SJSA1 (cell line): ENCODE results near the gene IL1RL2. TPM values are rescaled to one million over a fixed set of nuclear protein-coding genes. Genes with fewer than 3 reads are reported as not detected.
A peak's percentile ranks its signal among the peaks of the same experiment; 100 is the strongest.

Source experiments
- DNase-seq, 2 experiments: peaks; one replicate each; pipeline ENCODE4 v3.0.0-alpha.2; 2015 to 2020; ENCODE audit warnings: low spot score in 2 of 2, low read depth in 1 of 2
- H3K27ac ChIP-seq: fragments of 250-450 bp; sonication (Bioruptor Pico); 2 replicates; pipeline ENCODE4 v1.5.1; 2020; ENCODE audit warnings: mild to moderate bottlenecking, moderate library complexity
- H3K27me3 ChIP-seq: fragments of 250-450 bp; sonication (Bioruptor Pico); replicated peaks from 2 replicates; pipeline ENCODE4 v1.5.1; 2020; ENCODE audit warnings: mild to moderate bottlenecking, moderate library complexity
- H3K36me3 ChIP-seq: fragments of 250-450 bp; sonication (Bioruptor Pico); 2 replicates; pipeline ENCODE4 v1.5.1; 2020; ENCODE audit warnings: mild to moderate bottlenecking
- H3K4me1 ChIP-seq: fragments of 250-450 bp; sonication (Bioruptor Pico); replicated peaks from 2 replicates; pipeline ENCODE4 v1.6.1; 2021; ENCODE audit warnings: mild to moderate bottlenecking
- H3K4me3 ChIP-seq: fragments of 250-450 bp; sonication (Bioruptor Pico); 2 replicates; pipeline ENCODE4 v1.5.1; 2020; ENCODE audit warnings: mild to moderate bottlenecking
- H3K9me3 ChIP-seq: fragments of 250-450 bp; sonication (Bioruptor Pico); replicated peaks from 2 replicates; pipeline ENCODE4 v1.5.1; 2020; ENCODE audit warnings: mild to moderate bottlenecking
- total RNA-seq: library from RNA; depleted of rRNA; stranded (reverse); fragments of >200 nt; shearing (Covaris generic); gene quantifications from 2 replicates; pipeline ENCODE4 v1.2.3, GENCODE V29; 2014; rRNA removed

Gene IL1RL2
- not detected in 2 replicates for total RNA-seq

DNA sequence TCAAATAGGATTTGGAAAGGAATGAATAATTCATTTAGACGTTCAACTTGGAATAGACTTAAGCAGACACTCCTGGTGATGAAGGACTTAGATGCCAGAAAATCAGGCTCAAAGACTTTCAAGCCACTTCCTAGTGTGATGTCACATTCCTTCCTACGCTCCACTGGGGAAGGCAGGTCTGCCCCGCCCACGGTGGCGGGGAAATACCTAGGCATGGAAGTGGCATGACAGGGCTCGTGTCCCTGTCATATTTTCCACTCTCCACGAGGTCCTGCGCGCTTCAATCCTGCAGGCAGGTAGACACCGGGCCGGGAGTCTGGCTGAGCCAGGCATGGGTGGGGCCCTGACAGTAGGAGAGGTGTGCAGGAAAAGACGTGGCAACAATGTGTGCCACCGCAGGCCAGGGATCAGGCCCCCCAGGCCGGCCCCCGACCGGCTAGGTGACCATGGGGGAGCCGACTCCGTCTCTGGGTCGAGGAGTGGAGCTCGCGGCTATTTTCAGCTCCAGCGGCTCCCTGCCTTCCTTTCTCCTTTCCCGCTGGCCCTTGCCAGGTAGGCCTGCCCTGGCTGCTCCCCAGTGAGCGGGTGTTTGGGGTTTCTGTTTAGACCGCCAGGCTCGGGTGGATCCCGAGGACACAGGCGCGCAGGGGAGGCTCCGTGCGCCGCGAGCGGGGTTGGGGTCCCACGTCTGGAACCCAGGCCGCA, at the start of gene IL1RL2:
Gene IL1RL2, plus strand, starts transcription at position 233 of the 705 bp plus-strand sequence. CDS start 845 bp downstream, outside the sequence.
- Histone ChIP-seq H3K27me3 (no peaks in the 10 kb centered on the region), H3K4me3 (peak within 1 kb of the TSS; percentile 10; the same call in 1 of the 2 replicates), H3K4me1 (no peaks in the 10 kb centered on the region), H3K9me3 (no peaks in the 10 kb centered on the region), H3K27ac (no peak within 1 kb of the TSS), H3K36me3 (no peaks in the 10 kb centered on the region)
- no peak for DNase-seq

DNA sequence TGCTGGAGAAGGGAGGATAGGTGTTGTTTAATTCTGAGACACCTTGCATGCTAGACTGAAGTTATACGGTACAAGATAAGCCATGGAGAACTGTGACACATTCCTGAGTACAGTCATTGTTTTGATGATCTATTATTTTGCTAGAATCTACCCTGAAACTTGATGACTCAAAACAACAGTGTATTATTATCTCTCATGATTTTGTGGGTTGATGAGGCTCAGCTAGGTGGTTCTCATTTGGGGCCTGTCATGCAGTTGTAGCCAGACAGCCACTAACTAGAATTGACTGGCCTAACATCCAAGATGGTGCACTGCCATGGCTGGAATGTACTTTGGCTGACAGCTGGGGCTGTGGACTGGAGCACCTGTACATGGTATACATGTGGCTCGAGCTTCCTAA, 49.7 kb upstream of the IL1RL2 start:
- H3K27ac ChIP-seq, result no peak overlapping the region
- no peak overlapping the region for H3K4me3 ChIP-seq
- H3K36me3 ChIP-seq, result no peaks in the 10 kb centered on the region
- peaks cover 3% of the 10 kb centered on the region; the same call in 1 of the 2 replicates for H3K9me3 ChIP-seq
- DNase-seq, result no peak
- H3K27me3 ChIP-seq, result no peaks in the 10 kb centered on the region
- peaks cover 11% of the 10 kb centered on the region for H3K4me1 ChIP-seq

DNA sequence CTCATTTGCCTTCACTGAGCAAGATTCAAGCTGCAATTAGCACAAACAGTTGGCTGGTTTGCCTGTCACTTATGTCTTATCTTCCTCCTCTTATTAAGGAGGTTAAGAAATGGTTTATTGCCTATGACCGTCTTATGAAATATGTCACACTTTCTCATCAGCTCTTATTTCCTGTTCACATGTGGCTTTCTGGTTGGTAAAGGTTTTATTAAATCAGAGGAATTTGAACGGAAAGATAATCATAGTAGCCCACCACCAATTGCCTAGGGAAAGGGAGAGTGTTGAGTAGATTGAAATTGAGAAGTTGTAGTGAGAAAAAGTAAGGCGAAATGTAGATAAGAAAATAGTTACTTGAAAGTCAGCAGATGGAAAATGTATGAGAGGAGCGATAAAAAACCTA, 48.5 kb upstream of the IL1RL2 start:
- no peak overlapping the region for H3K4me3 ChIP-seq
- H3K4me1 ChIP-seq, result peaks cover 21% of the 10 kb centered on the region
- DNase-seq, result no peak
- peaks cover 8% of the 10 kb centered on the region; the same call in 1 of the 2 replicates for H3K9me3 ChIP-seq
- H3K27me3 ChIP-seq, result no peaks in the 10 kb centered on the region
- 0 out of 2 replicates have a peak, but pooled peaks cover 3% of the 10 kb centered on the region for H3K36me3 ChIP-seq
- H3K27ac ChIP-seq, result no peak overlapping the region

DNA sequence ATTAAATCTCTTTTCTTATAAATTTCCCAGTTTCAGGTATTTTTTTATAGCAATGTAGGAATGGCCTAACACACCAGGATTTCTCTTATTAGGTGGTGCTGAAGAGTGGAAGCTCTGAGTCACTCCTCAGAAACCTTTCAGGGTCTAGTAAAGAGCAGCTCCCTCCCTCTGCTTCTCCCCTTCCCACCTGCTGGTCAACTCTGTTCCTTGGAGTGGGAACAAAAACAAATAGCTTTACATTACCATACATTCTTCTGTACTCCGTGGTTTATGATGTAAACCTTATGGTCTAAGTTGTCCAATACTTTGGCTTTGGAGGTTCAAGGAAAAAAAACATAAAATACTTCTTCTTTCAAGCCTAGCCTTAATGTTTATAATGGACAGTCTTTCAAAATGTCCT, 47.0 kb upstream of the IL1RL2 start:
- H3K4me3 ChIP-seq, result no peak overlapping the region
- H3K9me3 ChIP-seq, result peaks cover 22% of the 10 kb centered on the region; the same call in 1 of the 2 replicates
- no peak for DNase-seq
- peaks cover 21% of the 10 kb centered on the region for H3K4me1 ChIP-seq
- H3K36me3 ChIP-seq, result peaks cover 12% of the 10 kb centered on the region; the same call in 1 of the 2 replicates
- H3K27ac ChIP-seq, result no peak overlapping the region
- no peaks in the 10 kb centered on the region for H3K27me3 ChIP-seq

DNA sequence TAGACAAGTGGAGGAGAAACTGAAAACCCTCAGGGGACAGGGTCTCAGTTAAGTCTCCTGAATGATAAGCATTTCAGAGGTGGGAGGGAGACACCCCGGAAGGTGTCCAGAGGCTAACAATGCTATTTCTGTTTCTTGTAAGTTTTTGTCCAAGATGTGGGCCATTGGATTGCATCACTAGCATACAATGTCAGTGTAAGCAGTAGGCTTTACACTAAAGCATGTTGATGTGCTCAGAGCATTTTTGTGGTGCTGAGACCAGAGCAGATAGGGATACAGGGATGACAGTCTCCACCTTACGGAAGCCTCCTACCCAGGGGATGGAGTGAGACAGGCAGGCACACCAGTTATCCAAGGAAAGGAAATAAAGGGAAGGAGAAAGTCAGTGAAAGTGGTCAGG, 46.4 kb upstream of the IL1RL2 start:
- Histone ChIP-seq H3K4me3 (no peak overlapping the region), H3K27ac (no peak overlapping the region), H3K36me3 (peaks cover 16% of the 10 kb centered on the region; the same call in 1 of the 2 replicates)

DNA sequence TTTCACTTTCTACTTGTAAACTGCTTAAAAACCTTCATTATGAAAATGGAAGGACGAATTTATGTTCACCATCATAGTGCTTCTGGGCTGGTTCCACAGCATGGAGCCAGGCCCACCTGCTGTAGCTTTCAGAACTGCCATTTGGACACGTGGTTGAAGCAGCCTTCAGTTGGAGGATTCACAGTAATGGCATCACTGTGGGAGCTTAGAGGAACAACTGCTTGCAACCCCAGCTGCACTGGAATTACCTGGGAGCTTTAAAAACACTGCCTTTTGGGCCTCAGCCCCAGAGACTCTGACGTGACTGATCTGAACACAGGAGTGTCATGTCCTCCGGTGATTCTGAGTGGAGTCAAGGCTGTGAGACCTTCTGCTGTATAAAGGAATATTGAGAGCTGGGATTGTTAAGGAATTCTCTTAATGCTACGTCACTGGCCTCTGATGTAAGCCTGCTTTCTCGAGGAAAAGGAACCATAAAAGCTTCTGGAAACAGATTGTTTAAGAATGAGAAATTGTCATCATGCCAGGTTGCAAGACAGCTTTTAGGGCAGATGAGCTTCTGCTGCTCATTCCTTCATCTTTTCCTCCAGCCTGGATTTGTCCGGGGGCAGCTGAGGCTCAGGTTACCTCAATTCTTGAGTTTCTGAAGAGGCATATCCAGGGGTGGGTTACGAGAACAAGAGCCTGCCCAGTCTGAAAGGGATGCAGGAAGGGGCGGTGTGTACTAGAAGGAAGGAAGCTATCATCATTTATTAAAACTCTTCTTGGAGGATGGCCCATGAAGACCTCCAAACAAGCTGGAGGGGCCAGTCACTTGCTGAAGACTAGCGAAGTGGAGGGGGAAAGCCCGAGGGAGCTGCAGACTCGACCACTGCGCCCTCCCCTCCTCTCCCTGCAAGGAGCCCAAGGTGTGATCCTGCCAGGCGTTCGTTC, 45.5 kb upstream of the IL1RL2 start:
- DNase-seq, result no peak
- H3K4me3 ChIP-seq, result no peak overlapping the region

More for the DNA sequence above, 46.4 kb upstream of the IL1RL2 start:
- peaks cover 21% of the 10 kb centered on the region for H3K4me1 ChIP-seq
- H3K9me3 ChIP-seq, result peaks cover 26% of the 10 kb centered on the region; the same call in 1 of the 2 replicates
- H3K27me3 ChIP-seq, result no peaks in the 10 kb centered on the region
- no peak for DNase-seq

DNA sequence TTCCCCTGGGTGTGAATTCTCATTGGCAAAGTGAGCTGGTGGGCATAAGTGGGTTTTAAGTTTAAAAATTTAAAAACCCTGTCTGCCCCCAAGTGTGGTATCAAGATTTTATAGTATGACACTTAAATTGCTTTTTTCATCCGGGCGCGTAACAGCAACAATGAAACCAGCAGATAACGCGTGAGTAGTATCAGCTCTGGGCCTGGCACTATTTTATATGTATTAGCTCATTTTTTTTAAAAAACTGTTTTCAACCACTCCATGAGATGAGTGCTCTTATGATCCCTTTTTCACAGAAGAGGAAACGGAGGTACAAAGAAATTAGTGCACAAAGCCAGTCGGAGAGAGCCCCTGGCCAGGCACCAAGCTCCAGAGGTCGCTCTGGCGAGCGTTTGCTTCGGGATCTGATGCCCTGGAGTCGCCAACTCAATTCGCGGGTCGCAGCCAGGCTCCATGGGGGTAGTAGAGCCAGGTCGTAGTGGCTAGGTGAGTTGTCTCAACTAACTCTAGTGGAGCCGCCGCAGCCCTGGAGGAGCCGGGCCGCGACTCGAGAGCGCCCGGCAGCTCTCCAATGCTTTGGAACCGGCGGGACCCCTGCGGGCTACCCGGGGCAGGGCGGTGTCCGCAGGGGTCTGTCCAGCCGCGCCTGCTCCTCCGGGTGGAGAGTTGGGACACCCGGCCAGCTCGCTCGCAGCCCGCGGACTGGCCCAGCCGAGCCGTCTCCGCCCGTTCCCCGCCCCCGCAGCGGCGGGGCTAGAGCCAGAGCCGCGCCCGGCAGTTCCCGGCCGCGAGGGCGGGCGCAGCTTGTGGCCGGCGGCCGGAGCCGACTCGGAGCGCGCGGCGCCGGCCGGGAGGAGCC, 44.6 kb upstream of the IL1RL2 start, which contains the start of gene IL1R1:
Gene IL1R1, plus strand, starts transcription at position 777 of the 859 bp plus-strand sequence. CDS start 14,979 bp downstream, outside the sequence.
- Histone ChIP-seq H3K9me3 (peaks cover 29% of the 10 kb centered on the region; the same call in 1 of the 2 replicates), H3K27ac (peak within 1 kb of the TSS; percentile 76)
- peak; percentile 66 to 75 for DNase-seq

More for the DNA sequence above, 45.5 kb upstream of the IL1RL2 start:
- Histone ChIP-seq H3K36me3 (peaks cover 18% of the 10 kb centered on the region; the same call in 1 of the 2 replicates), H3K27me3 (no peaks in the 10 kb centered on the region), H3K4me1 (peaks cover 21% of the 10 kb centered on the region), H3K27ac (no peak overlapping the region), H3K9me3 (peaks cover 27% of the 10 kb centered on the region; the same call in 1 of the 2 replicates)

DNA sequence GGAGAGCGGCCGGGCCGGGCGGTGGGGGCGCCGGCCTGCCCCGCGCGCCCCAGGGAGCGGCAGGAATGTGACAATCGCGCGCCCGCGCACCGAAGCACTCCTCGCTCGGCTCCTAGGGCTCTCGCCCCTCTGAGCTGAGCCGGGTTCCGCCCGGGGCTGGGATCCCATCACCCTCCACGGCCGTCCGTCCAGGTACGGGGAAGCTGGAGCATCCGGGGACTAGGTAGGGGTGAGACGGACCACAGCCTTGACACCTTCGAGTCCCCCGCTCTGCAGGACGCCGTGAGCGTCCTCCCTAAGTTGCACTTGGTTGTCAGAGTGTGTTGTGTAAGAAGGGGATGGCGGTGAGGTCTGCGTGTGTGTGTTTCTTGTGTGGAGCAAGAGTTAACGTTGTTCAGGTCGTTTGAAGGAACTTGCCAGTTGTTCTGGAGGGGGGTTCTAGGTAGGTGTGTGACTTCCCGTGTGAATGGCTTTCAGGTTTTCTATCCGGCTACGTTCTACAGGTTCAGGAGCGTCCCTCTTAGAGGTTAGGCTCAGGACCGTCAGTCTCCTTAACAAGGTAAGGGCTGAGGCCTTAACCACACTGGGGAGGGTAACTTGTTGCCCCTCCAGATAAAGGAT, 43.9 kb upstream of the IL1RL2 start:
- Histone ChIP-seq H3K9me3 (peaks cover 29% of the 10 kb centered on the region; the same call in 1 of the 2 replicates), H3K4me1 (peaks cover 21% of the 10 kb centered on the region), H3K4me3 (peak overlapping the region; percentile 70), H3K36me3 (peaks cover 18% of the 10 kb centered on the region; the same call in 1 of the 2 replicates), H3K27me3 (no peaks in the 10 kb centered on the region), H3K27ac (peak overlapping the region; percentile 76)
- DNase-seq, result peak in 1 of 2 experiments; percentile 49

More for the DNA sequence above, 44.6 kb upstream of the IL1RL2 start, which contains the start of gene IL1R1:
- Histone ChIP-seq H3K36me3 (peaks cover 18% of the 10 kb centered on the region; the same call in 1 of the 2 replicates), H3K27me3 (no peaks in the 10 kb centered on the region), H3K4me3 (peak within 1 kb of the TSS; percentile 70), H3K4me1 (peaks cover 21% of the 10 kb centered on the region)

DNA sequence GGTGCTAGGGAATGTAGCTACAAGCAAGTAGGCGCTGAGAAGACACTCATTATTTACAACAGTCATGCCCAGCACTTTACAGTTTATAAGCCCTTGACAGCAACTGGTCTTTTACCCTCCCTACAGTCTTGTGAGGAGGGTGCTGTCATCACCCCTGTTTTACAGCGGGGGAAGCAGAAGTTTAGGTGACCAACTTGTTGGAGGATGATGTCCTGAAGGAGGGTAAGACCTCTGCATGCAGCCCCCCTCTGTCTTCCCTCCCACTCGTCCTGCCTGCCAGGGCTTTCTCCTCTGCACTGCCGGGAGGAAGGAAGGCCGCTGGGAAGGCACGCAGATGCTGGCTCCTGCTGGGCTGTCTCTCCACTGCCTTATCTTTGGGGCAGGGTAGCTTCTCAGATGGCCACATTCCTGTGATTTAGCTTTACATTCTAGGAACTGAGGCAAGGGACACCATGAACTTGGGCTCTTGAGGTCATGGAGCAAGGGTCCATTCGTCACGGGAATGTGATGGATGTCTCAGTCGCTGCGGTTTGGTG, 43.3 kb upstream of the IL1RL2 start:
- DNase-seq, result no peak
- H3K27ac ChIP-seq, result no peak overlapping the region
- peaks cover 18% of the 10 kb centered on the region; the same call in 1 of the 2 replicates for H3K36me3 ChIP-seq

DNA sequence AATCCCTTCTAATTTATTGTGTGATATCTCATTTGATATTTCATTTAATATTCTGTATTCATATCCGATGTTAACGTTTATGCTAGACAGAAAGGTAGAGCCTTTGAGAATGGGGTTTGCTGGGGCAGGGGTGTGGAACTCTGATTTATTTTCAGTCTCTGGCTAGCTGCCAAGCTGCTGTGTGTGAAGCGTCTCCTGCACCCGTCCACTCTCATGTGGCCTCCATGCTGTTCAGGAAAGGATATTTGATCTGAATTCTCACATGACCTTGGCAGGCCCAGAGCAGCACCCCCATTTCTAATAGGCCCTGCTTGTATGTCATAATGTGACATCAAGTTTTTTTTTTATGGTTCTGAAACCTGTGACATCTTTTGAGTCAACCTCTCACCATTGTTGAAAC, 42.7 kb upstream of the IL1RL2 start:
- Histone ChIP-seq H3K9me3 (peaks cover 29% of the 10 kb centered on the region), H3K36me3 (peaks cover 18% of the 10 kb centered on the region; the same call in 1 of the 2 replicates), H3K27ac (no peak overlapping the region), H3K27me3 (no peaks in the 10 kb centered on the region), H3K4me1 (peaks cover 21% of the 10 kb centered on the region), H3K4me3 (no peak overlapping the region)
- DNase-seq, result no peak

More for the DNA sequence above, 43.3 kb upstream of the IL1RL2 start:
- no peaks in the 10 kb centered on the region for H3K27me3 ChIP-seq
- H3K4me1 ChIP-seq, result peaks cover 21% of the 10 kb centered on the region
- peaks cover 29% of the 10 kb centered on the region for H3K9me3 ChIP-seq
- peak overlapping the region; percentile 70; the same call in 1 of the 2 replicates for H3K4me3 ChIP-seq

DNA sequence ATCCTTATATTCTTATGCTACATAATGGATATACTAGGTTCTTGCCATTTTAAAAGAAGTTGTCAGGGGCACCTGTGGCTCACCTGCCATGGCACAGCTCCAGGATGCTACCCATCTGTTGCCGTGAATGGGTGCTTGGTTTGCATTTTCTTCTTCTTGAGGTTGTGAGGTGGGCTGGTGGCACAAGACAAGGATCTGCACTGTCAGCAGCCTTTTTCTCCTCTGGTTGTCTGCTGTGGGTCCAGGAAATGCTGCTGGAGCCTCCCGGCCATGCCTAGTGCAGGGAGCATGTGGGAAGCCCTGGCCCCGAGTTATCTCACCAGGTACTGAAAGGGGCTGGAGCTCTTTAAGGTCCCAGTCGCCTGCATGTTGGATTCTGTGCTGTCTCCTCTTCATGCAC, 41.7 kb upstream of the IL1RL2 start:
- Histone ChIP-seq H3K4me1 (peaks cover 29% of the 10 kb centered on the region), H3K36me3 (peaks cover 18% of the 10 kb centered on the region; the same call in 1 of the 2 replicates), H3K9me3 (peaks cover 29% of the 10 kb centered on the region), H3K27ac (no peak overlapping the region), H3K27me3 (no peaks in the 10 kb centered on the region), H3K4me3 (no peak overlapping the region)
- no peak for DNase-seq

DNA sequence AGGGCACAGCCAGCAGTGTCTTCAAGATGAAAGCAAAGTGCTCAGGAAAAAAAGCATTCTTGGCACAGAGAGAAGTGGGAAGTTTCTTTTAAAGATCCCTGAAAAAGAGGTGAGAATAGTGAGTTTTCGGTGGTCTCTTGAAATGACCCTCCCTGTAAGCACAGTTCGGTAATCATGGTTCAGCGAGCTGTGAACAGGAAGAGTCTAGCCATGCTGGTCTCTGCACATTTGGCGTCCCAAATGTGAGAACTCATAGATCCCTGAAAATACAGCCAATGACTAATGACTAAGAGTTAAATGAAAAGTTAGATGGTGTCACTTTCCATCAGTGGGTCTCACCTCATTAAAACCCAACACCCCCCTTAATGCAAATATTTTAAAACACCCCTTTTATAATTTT, 40.9 kb upstream of the IL1RL2 start:
- Histone ChIP-seq H3K4me3 (no peak overlapping the region), H3K9me3 (peaks cover 29% of the 10 kb centered on the region), H3K27me3 (no peaks in the 10 kb centered on the region)

More for the DNA sequence above, 40.9 kb upstream of the IL1RL2 start:
- peaks cover 18% of the 10 kb centered on the region; the same call in 1 of the 2 replicates for H3K36me3 ChIP-seq
- H3K4me1 ChIP-seq, result peaks cover 33% of the 10 kb centered on the region
- no peak for DNase-seq
- no peak overlapping the region for H3K27ac ChIP-seq
